Activated naive CD4-positive, alpha-beta T cell treated with anti-CD3 and anti-CD28 coated beads, Interleukin-2, amount 50 U/mL, for 24 hours (primary cell): ENCODE results near the gene STIP1.
"Not testable (repeated sequence)": the region's sequence is repeated elsewhere in the genome, so short reads cannot be mapped to it uniquely, and the experiment has no call there.

Experiments used
- H3K27ac Mint-ChIP-seq: one replicate; pipeline ENCODE4 v1.8.0; 2021; ENCODE audit warnings: mild to moderate bottlenecking, mixed read lengths
- H3K27me3 Mint-ChIP-seq: one replicate; pipeline ENCODE4 v1.8.0; 2021; ENCODE audit warnings: mixed read lengths
- H3K36me3 Mint-ChIP-seq: one replicate; pipeline ENCODE4 v1.8.0; 2021; ENCODE audit warnings: mixed read lengths
- H3K4me1 Mint-ChIP-seq: one replicate; pipeline ENCODE4 v1.8.0; 2021; ENCODE audit warnings: mixed read lengths
- H3K4me3 Mint-ChIP-seq: one replicate; pipeline ENCODE4 v1.8.0; 2021; ENCODE audit warnings: mild to moderate bottlenecking, mixed read lengths
- H3K9me3 Mint-ChIP-seq: one replicate; pipeline ENCODE4 v1.8.0; 2021; ENCODE audit warnings: mixed read lengths

The STIP1 gene

DNA sequence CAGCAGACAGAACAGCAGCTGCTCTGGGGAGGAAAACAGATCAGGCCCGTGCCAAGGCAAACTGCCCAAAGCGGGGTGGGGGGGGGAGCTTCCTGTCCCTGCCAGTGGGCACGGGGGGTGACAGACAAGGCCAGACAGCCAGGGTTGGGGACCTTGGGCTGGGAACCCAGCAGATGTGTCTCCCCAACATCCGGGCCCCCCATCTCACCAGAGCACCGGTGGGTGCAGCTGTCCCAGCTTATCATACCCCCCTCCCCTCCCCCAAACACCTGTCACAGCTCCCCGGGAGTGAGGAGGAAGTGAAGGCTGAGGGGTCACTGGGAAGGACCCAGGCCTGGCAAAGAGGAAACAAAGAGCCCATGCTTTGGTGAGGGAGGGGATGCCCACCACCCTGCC lies 59.4 kb downstream of the STIP1 start:
- peaks cover 20% of the 10 kb centered on the region for H3K4me1 Mint-ChIP-seq
- H3K27me3 Mint-ChIP-seq: no peaks in the 10 kb centered on the region
- no peak overlapping the region for H3K27ac Mint-ChIP-seq
- peak overlapping the region; percentile 95 for H3K4me3 Mint-ChIP-seq
- no peaks in the 10 kb centered on the region for H3K36me3 Mint-ChIP-seq
- no peaks in the 10 kb centered on the region for H3K9me3 Mint-ChIP-seq

DNA sequence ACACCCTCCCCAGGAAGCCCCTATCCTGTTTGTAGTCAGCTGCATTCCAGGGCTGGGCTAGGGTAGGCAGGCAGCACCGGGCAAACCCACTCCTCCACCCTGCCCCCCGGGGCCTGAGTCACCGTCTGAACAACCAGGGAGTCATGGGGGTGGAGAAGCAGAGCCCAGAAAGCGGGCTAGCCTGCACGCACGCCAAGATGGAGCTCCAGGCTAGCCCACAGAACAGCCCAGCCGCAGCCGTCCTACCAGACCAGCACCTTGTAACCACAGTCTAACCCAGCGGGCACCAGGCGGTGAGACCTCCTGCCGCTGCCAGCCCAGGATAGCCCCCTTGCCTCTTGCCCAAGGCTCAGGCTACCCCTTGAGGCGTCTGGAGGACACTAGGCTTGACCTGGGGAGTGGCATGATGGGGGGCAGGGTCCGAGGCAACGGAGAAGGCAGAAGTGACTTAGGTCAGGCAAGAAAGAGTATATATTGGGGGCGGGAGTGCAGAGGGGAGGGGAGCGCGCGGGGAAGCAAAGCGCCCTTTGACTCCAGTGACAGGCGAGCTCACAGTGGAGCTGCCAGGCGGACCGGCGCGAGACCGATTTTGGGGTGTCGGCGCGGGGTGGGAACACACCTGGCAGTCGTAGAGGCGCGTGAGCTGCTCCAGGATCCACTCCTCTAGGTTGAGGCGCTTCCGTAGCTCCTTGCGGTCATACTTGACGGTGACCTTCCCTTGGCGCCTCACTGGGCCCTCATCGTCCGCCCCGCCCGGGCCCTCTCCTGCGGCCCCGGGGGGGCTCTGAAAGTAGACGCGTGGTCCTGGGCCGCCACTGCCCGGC lies 60.0 kb downstream of the STIP1 start:
- H3K36me3 Mint-ChIP-seq: no peaks in the 10 kb centered on the region
- no peaks in the 10 kb centered on the region for H3K9me3 Mint-ChIP-seq
- no peaks in the 10 kb centered on the region for H3K27me3 Mint-ChIP-seq
- peak overlapping the region; percentile 97 for H3K27ac Mint-ChIP-seq
- peaks cover 17% of the 10 kb centered on the region for H3K4me1 Mint-ChIP-seq
- peak overlapping the region; percentile 95 for H3K4me3 Mint-ChIP-seq

DNA sequence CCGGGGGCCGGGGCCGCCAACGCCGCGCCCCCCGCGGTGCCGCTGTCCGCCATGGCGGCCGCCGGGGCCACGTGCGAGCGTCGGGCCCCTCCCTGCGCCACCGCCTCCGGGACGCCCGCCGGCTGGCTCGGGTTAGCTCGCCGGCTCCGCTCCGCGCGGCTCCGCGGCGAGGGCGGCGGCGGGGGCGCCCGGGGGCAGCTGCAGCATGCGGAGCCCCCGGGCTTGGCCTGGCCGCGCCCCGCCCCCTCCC lies 60.6 kb downstream of the STIP1 start:
- not testable (repeated sequence) for H3K36me3 Mint-ChIP-seq, H3K27me3 Mint-ChIP-seq, H3K9me3 Mint-ChIP-seq, H3K27ac Mint-ChIP-seq
- Mint-ChIP-seq H3K4me1 (peaks cover 17% of the 10 kb centered on the region), H3K4me3 (peak overlapping the region; percentile 87)

GRCh38 chr11:64246871-64247728 lies 61.1 kb downstream of the STIP1 start, which contains the start of gene PPP1R14B:
PPP1R14B (minus strand) TSS chr11:64246943; CDS start chr11:64246673, 270 bp downstream.
- H3K27me3 Mint-ChIP-seq: no peaks in the 10 kb centered on the region
- peak within 1 kb of the TSS; percentile 95 for H3K4me3 Mint-ChIP-seq
- H3K9me3 Mint-ChIP-seq: no peaks in the 10 kb centered on the region
- no peaks in the 10 kb centered on the region for H3K36me3 Mint-ChIP-seq
- peak within 1 kb of the TSS; percentile 97 for H3K27ac Mint-ChIP-seq
- peaks cover 22% of the 10 kb centered on the region for H3K4me1 Mint-ChIP-seq

GRCh38 chr11:64247729-64248531 lies 62.0 kb downstream of the STIP1 start:
- no peaks in the 10 kb centered on the region for H3K9me3 Mint-ChIP-seq
- H3K27ac Mint-ChIP-seq: no peak overlapping the region
- H3K4me1 Mint-ChIP-seq: peaks cover 17% of the 10 kb centered on the region
- no peaks in the 10 kb centered on the region for H3K27me3 Mint-ChIP-seq
- H3K36me3 Mint-ChIP-seq: no peaks in the 10 kb centered on the region
- peak overlapping the region; percentile 80 for H3K4me3 Mint-ChIP-seq

DNA sequence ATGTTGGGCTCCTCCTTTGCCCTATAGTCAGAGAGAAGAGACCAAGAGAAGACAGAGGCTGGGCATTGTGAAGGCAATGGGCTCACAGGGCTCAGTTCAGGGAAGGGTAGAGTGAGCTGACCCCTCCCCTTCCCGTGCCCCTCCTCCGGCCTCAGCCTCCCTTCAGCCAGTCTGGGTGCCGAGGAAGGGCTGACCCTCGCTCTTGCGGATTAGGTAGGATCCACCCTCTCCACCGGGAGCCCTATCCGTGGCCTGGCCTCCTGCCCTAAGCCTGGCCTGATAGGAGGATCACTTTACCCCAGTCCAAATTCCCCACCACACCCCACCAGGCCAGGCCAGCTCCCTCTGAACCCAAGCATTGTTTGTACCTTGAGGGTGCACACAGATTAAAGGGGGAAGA lies 62.6 kb downstream of the STIP1 start:
- Mint-ChIP-seq H3K27me3 (no peaks in the 10 kb centered on the region), H3K27ac (no peak overlapping the region), H3K4me1 (peaks cover 10% of the 10 kb centered on the region), H3K36me3 (no peaks in the 10 kb centered on the region), H3K4me3 (no peak overlapping the region), H3K9me3 (no peaks in the 10 kb centered on the region)

- Mint-ChIP-seq H3K27me3 (no peaks in the 10 kb centered on the region), H3K4me1 (peaks cover 7% of the 10 kb centered on the region), H3K9me3 (no peaks in the 10 kb centered on the region), H3K36me3 (no peaks in the 10 kb centered on the region), H3K4me3 (peak overlapping the region; percentile 15), H3K27ac (no peak overlapping the region)
Observed at GRCh38 chr11:64249038-64249437, 63.1 kb downstream of the STIP1 start.

DNA sequence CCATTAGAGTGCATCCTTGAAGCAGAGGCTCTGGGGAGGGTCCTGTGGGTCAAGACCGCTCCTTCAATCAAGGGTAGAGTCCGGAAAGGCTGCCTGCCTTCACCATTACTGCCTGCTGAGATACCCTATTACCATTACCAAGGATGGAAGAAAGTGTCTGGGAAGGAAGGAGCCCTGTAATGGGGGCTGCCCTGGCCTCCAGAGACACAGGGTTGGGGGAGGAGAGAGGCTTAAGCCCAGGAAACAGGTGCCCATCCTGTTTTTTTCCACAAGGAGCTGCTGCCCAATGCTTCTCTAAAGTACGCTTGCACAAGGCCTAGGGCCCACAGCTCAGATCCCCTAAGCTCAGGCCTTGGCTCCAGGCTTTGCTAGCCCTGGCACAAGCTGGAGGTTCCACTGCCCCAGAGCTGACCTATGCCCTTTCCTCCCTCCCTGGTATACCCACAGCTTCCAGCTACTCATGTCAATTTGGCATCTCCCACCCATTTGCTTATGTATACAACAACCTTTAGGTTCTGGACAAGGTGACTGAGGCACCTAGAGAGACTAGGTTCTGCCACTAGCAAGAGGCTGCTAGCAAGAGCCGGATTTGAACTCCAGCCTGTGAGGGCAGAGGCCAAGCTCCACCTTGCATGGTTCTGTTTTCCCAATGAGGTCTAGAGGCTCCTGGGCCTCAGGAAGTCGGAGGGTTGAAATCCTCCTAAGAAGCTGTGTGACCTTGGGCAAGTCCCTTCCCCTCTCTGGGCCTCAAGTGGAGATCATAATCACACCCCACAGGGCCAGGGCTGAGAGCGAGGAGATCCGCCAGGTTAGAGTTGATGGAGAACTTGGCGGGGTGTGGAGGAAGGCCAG lies 63.8 kb downstream of the STIP1 start:
- Mint-ChIP-seq H3K27me3 (no peaks in the 10 kb centered on the region), H3K9me3 (no peaks in the 10 kb centered on the region), H3K4me1 (peaks cover 7% of the 10 kb centered on the region), H3K36me3 (no peaks in the 10 kb centered on the region), H3K27ac (peak overlapping the region; percentile 8), H3K4me3 (peak overlapping the region; percentile 21)

DNA sequence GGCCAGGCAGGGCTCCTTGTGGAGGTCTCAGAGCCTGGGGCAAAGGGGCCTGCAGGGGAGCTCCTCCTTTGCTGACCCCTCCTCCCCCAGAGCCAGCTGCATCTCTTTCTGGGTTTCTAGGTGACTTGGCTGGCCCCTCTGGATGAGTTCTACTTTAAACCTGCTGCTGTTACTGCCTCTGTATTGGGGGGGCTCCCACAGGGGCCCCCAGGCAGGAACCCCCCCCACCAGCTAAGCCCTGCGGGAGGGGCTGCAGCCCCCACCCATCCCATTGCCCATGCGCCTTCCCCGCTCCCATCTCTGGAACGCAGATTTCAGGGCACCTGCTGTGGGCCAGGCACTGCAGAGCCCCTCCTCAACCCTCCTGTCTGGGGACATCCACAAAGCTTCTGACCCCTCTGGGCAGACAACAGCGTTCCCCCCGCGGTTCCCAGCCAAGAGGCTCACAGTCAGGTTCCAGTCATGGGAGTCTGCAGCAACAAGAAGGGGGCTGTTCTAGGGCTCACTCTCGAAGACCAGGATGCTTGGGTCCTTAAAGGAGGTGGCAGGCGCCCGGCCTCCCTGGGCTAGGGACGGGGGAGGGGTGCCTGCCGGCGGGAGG lies 64.5 kb downstream of the STIP1 start:
- H3K4me1 Mint-ChIP-seq: peaks cover 7% of the 10 kb centered on the region
- no peaks in the 10 kb centered on the region for H3K36me3 Mint-ChIP-seq
- no peaks in the 10 kb centered on the region for H3K9me3 Mint-ChIP-seq
- no peak overlapping the region for H3K27ac Mint-ChIP-seq
- H3K4me3 Mint-ChIP-seq: peak overlapping the region; percentile 84
- H3K27me3 Mint-ChIP-seq: no peaks in the 10 kb centered on the region

DNA sequence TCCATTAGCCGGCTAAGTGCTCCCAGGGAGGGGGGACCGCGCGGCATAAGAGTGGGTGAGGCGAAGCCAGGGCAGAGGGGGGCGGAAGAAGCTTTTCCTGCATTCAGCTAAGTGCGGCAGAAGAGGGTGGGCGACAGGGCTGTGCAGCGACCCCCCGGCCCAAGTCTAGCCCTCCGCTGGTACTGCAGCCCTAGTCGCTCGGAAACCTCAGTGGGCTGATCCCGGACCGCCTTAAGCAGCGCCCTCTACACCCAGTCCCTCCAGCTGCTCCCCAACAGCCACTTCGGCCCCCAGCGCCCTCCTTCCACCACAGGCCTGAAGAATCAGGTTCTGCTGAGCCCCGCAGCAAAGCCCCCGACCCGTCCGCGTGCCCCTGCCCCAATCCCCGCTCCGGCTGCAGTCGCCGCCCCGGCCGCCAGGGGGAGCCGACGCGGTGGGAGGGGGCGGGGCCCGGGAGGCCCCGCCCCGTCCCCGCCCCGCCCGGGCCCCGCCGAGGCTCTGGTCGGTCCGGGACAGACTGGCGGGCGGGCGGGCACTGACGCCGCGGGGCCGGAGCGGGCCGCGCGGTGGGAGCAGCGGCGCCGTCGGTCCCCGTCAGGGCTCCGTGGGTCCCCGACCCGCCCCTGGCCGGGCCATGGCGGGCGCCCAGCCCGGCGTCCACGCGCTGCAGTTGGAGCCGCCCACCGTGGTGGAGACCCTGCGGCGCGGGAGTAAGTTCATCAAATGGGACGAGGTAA lies 65.2 kb downstream of the STIP1 start, which contains the start of gene PLCB3:
PLCB3 (plus strand) TSS at position 515 of the 737 bp plus-strand sequence; CDS start at position 635, 120 bp downstream.
- H3K4me3 Mint-ChIP-seq: peak within 1 kb of the TSS; percentile 85
- no peaks in the 10 kb centered on the region for H3K36me3 Mint-ChIP-seq
- H3K27me3 Mint-ChIP-seq: no peaks in the 10 kb centered on the region
- H3K9me3 Mint-ChIP-seq: no peaks in the 10 kb centered on the region
- H3K27ac Mint-ChIP-seq: no peak within 1 kb of the TSS
- peaks cover 7% of the 10 kb centered on the region for H3K4me1 Mint-ChIP-seq

GRCh38 chr11:64251753-64252002 lies 65.7 kb downstream of the STIP1 start:
- Mint-ChIP-seq H3K27ac (no peak overlapping the region), H3K36me3 (no peaks in the 10 kb centered on the region), H3K9me3 (no peaks in the 10 kb centered on the region), H3K4me3 (peak overlapping the region; percentile 85), H3K27me3 (no peaks in the 10 kb centered on the region), H3K4me1 (peaks cover 7% of the 10 kb centered on the region)

DNA sequence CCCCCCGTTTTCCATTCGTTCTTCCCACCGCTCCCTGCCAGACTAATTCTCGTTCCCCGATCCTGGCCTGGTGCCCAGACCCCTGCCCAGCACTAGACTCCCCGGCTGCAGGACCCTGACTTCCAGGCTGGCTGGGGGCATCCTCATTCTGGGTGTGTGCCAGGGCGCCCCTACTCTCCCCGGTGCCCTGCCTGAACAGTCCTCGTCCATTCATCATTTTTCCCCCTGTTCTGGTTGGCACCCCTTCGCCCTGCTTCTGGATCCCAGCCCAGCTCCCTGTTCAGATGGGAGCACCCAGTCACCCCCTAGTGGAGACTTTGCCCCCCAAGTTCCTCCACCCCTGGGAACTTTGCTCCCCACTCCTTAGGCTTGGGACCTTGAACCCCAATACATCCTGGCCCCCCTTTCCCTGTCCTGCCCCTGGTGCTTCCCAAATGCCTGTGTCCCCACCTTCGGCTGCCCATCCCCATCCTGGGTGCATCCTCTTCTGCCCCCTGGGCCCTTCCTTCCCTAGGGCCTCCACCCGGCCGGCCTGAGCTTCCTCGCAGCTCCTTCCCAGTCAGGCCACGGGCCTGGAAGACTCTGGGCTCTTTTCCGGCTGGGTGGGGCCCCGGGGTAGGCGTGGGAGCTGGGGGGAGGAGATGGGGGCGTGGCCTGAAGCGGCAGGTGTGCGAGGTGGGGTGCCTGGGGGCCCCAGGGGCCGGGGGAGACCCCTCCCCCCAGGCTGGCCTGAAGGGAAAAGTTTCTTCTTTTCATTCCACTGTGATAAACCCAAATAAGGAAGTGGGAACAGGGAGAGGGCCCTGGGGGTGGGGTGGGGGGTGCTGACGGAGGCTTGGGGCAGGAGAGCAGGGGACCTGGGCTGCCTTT lies 66.3 kb downstream of the STIP1 start:
- no peaks in the 10 kb centered on the region for H3K27me3 Mint-ChIP-seq
- no peaks in the 10 kb centered on the region for H3K36me3 Mint-ChIP-seq
- peaks cover 7% of the 10 kb centered on the region for H3K4me1 Mint-ChIP-seq
- H3K4me3 Mint-ChIP-seq: peak overlapping the region; percentile 85
- no peak overlapping the region for H3K27ac Mint-ChIP-seq
- H3K9me3 Mint-ChIP-seq: no peaks in the 10 kb centered on the region

DNA sequence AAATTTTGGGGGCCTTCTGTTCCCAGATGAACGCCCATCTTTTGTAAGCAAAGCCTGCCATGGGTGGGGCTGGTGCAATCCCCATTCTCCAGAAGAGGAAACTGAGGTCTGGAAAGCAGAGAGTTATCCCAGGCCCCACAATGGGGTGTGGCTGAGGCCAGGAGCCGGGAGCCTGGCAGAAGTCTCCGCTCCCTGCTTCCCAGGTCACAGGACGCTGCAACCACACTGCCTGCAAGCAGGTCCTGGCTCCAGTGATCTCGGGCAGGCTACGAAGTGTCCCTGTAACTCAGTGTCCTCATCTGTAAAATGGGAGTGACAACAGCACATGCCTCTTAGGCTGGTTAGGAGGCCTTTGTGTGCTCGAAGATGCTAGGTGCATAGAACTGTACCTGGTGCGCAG lies 67.1 kb downstream of the STIP1 start:
- Mint-ChIP-seq H3K4me3 (no peak overlapping the region), H3K27me3 (no peaks in the 10 kb centered on the region), H3K9me3 (no peaks in the 10 kb centered on the region), H3K27ac (no peak overlapping the region), H3K4me1 (peaks cover 7% of the 10 kb centered on the region), H3K36me3 (no peaks in the 10 kb centered on the region)
